ENCODE data around the gene CAMTA1.

Gene CAMTA1

DNA sequence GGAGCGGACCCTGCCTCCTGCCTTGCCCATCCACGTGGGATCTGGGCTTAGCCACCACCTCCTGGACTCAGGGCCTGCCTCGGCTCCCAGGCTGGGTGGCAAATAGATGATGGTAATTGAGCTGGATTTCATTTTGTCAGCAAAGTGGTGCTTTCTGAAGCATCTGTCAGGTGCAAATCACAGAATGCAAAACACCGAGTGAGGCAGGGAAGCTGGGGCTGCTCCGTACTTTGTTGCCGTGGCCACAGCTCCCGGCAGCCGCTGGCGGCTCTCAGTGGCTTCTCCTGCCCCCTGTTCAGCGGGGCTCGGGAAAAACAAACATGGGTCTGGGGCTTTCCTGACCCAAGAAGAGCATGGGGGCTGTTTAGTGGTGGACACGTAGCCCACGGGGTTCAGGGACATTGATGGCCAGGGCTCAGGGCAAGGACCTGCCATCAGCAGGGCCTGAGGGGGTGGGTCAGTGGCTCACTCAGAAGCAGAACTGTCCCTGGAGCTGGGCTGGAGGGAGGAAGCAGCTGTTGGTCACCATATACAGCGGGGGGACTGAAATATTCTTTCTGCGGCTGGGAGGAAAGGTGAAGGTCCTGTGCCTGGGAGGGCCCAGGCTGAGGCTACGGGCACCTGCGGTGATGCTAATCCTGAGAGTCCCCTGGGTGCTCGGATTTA lies 855.8 kb downstream of the CAMTA1 start:
- DNase-seq (ENCODE audit: low read depth): no peak

DNA sequence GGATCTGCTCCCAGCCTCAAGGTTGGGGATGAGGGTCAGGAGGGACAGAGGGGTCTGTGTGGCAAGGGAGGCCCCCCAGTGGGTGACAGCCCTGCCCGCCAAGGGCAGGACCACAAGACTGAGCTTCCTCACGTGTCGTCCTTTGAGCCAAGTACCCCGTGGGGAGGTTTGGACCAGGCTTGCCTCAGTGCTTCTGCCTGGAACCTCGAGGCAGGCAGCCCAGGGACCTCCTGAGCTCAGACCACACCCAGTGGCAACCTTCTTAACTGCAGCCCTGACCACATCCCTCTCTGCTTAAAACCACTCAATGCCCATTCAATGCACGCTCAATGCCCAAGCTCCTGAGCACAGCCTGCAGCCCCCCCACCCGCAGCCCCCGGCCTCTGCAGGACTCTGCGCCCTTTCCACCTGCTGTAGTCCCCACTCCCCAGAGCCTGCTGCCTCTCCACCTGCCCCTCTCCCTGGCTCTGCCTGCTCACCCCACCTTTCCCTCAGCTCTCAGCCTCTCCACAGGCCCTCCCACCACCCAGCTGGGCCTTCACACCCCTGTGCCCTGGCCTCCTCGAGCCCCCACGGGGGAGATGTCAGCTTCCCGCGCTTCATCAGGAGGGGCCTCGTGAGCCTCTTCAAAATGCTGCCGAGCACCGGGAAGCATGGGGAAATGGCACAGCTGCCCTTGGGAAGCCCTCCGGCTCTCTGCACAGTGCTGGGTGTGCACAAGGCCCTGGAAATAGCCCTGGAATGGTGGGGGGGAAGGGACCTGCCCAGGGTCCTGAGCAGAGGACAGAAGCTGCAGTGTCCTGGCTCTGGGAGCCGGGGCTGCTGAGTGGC lies 856.5 kb downstream of the CAMTA1 start:
- DNase-seq (ENCODE audit: low read depth): no peak

DNA sequence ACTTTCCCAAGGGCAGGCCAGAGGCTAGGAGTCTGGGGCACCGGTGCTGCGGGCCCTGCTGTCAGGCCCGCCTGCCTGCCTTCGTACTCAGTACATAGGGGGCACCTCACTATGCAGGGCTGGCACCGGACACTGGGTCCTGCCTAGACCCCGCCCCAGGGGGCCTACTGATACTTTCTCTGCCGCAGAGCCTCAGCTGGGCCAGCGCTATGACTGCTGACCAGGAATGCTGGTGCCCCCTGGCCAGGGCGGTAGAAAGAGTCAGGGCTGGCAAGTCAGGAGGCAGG lies 857.1 kb downstream of the CAMTA1 start:
- DNase-seq (ENCODE audit: low read depth): no peak

DNA sequence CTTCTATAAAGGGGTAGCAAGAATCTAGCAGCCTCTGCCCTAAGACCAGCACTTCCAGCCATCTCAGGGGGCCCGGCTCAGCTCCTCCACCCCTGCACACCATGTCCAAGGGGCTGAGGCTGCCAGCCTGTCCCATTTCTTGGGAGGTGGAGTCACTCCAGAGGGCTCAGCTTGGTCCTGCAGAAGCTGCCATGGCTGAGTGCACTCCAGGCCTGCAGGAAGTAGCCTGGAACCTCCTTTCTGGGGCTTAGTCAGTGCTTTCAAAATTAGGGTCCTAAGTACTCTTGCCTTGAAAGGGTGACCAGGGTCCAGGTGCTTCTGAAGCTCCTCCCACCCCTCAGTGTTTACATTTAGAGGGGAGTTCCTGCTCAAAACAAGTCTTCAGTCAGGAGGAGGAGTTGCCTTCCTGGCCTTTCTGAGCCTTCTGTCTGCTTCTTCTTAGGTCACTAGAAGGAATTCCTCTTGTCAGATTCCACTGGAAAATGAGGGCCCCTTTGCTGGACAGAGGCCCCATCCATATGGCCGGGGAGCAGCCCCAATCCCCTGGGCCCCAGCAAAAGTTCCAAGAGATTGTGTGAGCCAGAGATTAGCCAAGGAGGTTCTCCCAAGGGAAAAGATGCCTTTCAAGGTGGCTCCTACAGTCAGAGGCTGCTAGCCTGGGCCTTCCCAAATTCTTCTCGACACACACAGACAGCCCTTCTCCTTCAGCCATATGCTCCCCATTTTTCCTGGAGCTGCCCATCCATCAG lies 857.7 kb downstream of the CAMTA1 start:
- no peak for DNase-seq (ENCODE audit: low read depth)

DNA sequence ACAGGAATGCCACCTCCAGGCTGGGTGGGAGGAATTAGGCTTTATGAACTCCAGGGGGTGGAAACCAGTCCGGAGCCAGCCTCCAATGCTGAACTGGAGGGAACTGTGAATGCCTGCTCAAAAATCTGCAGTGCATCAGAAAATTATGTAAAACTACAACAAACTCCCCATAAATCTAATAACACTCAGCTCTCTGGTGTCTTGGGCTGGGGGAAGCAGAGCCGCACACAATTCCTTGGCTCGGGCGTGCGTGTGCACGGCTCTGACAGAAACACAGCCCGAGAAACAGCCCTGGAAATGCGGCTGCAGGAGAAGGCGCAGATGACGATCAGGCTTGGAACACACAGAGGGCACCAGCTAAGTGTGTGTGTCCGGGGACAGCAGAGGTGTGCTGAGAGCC lies 858.3 kb downstream of the CAMTA1 start:
- no peak for DNase-seq (ENCODE audit: low read depth)

DNA sequence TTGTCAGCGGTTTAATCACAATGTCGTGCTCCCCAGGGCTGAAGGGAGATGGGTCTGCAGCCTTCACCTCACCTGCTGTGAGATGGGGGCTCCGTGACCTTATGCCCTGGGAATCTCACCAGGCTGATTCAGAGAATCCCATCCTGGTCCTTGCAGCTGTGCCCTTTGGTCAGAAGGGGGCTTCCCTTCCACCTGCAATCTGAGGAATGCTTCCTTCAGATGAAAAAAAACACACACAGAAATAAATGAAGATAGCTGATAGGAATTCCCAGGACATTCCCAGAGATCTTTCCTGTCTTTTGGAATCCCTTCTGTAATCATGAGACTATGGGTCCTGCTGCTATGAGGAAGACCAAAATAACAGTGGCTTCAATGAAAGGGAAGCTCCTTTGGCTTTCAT lies 858.8 kb downstream of the CAMTA1 start:
- no peak for DNase-seq (ENCODE audit: low read depth)

DNA sequence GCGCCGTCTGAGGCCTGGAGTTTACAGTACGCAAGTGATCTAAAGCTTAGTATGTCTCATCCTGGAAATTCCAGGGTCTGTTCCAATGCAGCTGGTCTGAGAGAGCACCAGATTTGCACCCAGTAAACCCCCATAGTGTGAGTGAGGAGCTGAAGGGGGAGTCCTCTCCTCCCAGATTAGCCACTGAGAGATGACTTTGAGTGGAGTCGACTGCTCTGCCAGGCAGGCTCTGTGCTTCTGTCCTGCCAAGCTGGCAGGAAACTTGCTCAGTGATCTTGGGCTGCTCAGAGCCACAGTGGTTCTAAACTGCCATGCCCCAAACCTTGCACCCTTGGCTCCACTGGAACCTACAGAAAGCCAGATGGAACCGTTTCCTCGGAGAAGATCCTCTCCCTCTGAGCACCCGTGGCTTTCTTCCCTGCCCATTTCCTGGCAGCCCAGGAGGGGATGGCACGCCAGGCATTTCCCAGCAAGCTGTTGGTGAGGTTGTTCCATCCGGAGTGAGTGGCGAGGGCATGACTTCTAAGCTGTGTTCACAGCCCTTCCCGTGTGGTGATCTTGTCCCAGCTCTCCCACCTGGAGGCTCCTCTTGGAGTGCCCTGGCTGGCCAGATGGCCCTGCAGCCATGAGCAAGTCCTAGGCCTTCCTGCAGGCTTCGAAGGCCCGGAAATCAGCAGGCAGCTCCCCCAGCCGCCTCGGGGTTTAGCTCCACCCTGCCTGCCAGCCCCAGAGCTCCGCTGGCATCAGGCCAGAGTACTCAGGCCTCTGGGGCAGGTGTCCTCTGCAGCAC lies 859.9 kb downstream of the CAMTA1 start:
- DNase-seq (ENCODE audit: low read depth): no peak

DNA sequence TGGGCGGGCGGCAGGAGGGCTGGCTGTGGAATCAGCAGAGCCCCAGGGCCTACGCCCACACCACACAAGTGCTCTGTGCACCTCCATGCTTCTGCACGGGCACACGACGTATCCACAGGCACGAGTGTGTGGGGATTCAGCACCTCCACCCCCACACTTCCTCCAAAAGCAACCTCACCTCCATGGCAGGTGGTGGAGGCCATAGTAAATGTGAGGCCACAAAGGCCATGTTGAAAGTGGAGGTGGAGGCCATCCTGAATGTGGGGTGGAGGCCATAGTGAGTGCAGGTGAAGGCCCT lies 860.4 kb downstream of the CAMTA1 start:
- DNase-seq (ENCODE audit: low read depth): no peak

DNA sequence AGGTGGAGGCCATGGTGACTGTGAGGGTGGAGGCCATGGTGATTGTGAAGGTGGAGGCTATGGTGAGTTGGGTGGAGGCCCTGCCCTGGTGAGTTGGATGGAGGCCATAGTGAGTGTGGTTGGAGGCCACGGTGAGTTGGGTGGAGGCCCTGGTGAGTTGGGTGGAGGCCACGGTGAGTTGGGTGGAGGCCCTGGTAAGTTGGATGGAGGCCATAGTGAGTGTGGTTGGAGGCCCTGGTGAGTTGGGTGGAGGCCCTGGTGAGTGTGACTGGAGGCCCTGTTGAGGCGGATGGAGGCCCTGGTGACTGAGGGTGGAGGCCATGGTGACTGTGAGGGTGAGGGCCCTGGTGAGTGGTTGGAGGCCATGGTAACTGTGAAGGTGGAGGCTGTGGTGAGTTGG lies 860.9 kb downstream of the CAMTA1 start:
- no peak for DNase-seq (ENCODE audit: low read depth)

DNA sequence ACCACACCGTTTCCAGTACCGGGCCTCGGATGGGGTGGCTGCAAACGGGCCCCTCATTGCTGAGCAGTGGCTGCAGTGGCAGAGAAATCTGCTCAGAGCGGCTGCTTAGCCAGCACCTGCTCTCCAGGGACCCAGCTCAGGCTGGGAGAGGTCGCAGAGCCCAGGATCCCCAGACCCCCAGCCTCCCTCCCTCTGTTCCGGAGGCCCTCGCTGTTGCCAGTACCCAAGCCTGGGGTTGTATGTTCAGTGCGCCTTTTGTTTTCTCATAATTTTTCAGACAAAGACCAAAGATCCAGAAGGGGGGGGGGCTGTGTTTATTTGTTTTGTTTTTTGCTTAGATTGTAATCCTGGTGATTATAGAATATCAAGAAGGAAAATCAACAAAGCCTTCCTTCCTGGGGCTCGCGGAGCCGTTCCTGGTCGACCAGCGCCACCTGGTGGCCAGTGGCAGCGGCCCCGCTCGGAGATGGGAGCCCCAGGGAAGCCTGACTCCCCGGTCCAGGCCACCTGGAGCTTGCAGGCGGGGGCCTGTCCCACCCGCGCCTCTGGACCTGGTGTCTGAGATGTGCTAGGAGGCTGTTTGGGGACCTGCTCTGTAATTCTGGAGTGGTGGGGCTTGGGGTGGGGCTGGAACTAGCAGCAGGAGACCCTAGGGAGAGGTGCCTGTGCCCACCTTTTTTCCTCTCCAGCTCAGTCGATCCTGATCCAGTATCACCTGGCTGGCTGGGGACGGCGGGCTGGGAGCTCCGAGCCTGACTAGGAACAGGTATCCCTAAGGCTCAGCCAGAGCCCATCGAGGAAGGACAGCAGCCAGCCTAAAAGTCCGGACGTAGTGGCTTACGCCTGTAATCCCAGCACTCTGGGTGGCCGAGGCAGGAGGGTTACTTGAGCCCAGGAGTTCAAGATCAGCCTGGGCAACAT lies 862.0 kb downstream of the CAMTA1 start:
- peak; percentile 15 for DNase-seq (ENCODE audit: low read depth)

DNA sequence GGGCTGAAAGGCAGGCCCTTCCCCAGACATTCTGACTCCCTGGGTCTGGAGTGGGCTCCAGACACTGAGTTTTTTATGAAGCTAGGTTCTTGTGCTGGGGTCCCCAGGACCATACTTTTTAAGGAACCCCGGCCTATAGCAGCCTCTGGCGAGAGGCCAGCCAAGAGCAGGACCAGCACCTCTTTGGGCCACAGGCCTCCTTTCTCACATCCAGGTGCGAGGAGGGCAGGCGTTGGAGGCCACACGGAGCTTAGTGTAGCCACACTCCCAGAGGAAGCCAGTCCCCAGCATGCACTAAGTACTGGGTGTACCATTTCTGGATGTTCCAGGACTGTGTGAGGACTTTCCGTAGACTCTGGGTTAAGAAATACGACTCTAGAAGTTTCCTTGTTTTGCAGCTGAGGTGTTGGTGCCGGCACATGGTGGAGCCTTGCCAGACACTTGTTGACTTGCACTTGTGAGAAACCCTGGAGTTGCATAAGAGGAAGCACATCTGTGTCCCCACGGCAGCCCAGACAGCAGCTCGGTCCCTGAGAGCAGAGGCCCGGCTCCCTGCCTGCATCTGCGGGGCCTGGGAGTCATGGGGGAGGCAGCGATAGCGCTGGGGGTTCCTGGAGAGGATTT lies 863.6 kb downstream of the CAMTA1 start:
- DNase-seq (ENCODE audit: low read depth): no peak

DNA sequence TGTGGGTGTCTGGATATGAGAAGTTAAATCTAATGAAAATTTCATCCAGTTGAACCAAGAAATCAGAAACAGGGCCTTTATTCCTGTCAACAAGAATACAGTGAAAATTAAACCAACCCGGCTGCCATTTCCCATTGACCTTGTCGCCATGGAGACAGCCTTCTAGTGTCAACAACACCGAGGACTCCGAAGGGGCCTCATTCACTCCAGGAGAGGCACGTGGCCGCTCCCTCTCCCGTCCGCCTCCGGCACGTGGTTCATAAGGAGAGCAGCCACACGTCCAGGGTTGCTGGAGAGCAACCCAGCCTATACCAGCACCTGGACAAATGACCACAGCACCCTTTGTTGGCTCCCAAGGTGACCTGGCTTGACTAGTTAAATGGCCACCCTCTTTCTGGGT lies 865.5 kb downstream of the CAMTA1 start:
- no peak for DNase-seq (ENCODE audit: low read depth)

DNA sequence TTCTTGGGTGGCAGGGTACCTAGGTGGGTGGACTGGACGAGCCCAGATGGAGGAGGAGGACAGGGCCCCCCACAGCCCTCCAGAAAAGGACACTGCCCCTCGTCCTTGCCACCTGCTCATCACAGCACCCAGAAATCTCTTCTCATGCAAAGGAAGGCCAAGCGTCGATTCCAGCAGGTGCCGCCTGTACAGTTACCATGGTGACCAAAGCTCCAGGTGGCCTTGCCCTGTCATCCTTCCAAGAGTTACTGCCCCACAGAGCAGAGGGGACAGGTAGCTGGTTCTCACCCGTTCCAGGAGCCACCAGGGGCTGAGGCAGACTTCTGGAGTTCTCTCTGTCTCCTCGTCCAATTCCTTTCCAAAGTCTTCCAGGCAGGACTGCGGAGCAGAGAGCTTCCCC lies 865.9 kb downstream of the CAMTA1 start:
- DNase-seq (ENCODE audit: low read depth): no peak

DNA sequence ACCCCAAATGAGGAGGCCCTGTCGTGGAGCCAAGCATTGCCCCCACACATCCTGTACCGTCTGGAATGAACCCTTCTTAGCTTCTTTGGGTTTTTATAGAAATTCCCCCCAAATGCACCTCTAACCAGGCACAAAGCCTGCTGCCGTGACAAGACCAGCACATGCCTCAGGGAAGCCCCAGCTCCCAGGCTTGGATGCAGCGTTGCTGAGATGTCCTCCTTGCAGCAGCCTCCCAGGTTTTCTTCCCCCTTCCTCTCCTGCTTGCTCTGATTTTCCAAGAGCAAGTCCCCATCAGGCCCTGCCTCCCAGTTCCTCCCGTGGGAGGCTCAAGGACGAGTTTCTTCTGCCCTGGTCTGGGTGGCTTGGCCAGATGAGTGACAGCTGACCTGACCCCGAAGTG lies 866.8 kb downstream of the CAMTA1 start:
- DNase-seq (ENCODE audit: low read depth): no peak

DNA sequence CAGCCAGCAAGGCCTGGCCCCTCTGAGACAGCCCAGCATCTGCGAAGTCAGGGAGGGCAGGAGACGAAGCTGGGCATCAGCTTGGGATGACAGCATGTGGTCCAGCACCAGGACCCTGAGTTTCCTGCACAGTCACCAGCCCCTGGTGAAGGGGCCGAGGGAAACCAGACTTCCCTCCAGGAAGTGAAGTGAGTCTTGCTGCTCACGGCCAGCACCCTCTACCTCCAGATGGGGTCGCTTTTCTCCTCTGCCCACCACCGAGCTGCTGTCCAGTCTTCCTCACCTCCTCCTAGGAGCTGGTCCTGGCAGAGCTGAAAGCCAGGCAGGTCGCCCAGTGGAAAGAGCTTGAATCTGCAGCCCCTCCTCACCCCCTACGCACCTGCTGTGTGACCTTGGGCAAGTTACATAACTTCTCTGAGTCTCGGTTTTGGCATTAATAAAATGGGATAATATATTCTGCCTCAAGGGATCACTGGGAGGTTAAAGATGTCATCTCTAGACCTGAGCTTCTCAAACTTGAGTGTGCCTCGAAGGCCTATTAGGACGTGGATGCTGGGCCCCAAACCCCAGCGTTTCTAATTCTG lies 867.4 kb downstream of the CAMTA1 start:
- no peak for DNase-seq (ENCODE audit: low read depth)

DNA sequence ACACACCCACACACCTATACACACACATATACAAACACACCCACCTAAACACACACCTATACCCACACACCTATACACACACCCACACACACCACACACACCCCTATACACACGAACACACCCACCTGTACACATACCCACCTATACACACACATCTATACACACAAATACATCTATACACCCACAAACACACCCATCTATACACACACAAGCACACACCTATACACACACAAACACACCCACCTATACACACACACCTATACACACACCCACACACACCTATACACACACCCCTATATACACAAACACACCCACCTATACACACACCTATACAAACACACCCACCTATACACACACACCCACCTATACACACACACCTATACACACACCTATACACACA lies 869.5 kb downstream of the CAMTA1 start:
- DNase-seq (ENCODE audit: low read depth): no peak

DNA sequence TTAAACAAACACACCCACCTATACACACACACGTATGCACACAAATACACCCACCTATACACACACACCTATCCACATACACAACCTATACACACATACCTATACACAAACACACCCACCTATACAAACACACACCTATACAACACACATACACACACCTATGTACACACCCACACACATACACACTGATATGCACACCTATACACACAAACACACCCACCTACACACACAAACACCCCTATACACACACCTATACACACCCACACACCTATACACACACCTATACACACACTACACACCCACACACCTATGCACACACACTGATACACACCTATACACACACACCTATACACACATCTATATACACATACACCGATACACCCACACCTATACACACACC lies 870.1 kb downstream of the CAMTA1 start:
- no peak for DNase-seq (ENCODE audit: low read depth)

DNA sequence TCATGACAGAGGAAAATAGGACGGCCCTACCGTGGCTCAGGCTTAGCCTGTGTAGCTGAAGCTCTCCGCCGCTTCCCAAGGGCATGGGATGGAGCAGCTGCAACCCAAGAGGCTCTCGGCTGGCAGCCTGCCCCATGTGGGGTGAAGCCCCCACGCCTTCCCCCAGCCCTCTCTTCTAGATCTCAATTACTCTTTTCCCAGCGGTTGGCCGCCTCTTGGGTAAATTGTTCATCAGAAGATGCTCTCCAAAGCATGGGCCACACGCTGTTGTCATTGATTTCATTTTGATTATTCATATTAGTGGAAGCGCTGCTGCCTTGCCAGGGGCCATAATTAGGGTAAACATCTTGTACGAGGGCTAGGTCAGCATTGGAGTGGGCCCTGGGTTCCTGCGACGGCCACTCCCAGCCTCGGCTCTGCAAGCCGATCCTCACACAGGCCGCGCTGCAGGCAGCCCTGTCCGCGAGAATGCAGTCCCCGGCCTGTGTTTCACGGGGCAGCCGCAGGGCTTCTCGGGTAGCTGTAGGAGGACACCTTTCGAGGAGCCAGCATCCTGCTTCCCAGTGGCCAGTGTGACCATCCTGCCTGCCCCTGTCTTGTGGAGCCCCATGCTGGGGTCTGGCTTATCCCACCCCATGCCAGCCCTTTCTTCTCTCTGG lies 871.4 kb downstream of the CAMTA1 start:
- DNase-seq (ENCODE audit: low read depth): no peak

DNA sequence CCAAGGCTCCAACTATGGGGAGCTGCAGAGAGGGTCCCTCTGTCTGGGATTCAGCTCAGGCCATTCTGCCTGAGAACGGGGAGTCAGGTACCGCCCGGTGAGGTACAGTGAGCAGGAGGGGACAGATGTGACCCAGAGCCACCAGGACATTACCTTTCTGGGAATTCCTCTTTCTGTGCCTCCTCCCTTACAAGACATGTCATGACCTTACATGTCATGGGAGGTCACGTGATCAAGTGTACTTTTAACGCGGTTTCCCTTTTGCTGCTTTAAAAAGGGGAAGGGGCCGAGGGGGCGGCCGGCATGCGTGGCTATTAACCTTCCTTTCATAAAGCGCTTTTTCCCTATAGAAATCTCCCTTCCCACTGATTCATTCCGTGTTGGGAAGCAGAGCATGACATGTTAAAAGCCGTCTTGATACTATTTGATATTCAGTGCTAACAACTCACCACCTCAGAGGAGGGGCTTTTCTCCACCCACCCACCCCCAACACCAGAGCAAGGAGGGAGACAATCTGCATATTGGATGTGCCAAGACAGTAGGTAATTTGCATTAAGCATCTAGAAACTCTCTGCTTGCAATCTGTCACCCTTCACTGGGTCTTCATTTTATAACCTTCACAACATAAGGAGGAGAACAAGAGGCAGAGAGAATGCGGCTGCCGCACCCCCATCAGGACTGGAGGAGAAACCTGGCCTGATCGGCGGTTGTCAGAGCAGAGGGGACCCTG lies 872.2 kb downstream of the CAMTA1 start:
- no peak for DNase-seq (ENCODE audit: low read depth)

DNA sequence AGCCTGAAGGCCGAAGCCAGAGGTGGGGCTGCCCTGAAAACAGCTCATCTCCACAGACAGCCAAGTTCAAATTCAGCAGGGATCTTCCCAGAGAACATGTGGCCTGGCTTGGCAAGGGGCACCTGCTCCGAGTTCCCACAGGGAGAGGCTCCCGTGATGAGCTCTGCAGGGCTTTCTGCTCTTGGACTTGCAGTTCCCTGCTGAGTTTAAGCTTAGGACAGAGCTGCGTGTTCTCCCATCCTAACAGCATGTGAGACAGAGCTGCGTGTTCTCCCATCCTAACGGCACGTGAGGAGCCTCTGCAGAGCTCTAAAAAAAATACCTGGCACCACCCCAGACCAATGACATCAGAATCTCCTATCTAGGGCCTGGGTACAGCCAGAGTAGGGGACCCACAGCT lies 872.8 kb downstream of the CAMTA1 start:
- no peak for DNase-seq (ENCODE audit: low read depth)
